ENCODE measurements around the gene PPP2R5E.

GRCh38 chr14:63328787-63329737, 214.1 kb downstream of the PPP2R5E start:
- TF ChIP-seq, protein P1, sequence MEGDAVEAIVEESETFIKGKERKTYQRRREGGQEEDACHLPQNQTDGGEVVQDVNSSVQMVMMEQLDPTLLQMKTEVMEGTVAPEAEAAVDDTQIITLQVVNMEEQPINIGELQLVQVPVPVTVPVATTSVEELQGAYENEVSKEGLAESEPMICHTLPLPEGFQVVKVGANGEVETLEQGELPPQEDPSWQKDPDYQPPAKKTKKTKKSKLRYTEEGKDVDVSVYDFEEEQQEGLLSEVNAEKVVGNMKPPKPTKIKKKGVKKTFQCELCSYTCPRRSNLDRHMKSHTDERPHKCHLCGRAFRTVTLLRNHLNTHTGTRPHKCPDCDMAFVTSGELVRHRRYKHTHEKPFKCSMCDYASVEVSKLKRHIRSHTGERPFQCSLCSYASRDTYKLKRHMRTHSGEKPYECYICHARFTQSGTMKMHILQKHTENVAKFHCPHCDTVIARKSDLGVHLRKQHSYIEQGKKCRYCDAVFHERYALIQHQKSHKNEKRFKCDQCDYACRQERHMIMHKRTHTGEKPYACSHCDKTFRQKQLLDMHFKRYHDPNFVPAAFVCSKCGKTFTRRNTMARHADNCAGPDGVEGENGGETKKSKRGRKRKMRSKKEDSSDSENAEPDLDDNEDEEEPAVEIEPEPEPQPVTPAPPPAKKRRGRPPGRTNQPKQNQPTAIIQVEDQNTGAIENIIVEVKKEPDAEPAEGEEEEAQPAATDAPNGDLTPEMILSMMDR (IDR thresholded peaks at IDR 0.05) = no peak
- TF ChIP-seq POLR2A (IDR thresholded peaks at IDR 0.05) = no peak

All from testis (tissue), 2 donors.